ENCODE data around the gene HAT1. TPM values are rescaled to one million over a fixed set of nuclear protein-coding genes. Genes with fewer than 3 reads are reported as not detected.

The HAT1 gene
- total RNA-seq, 4 donors from 2014 or later = 18.8 to 32.7 (median 25.3) TPM

DNA sequence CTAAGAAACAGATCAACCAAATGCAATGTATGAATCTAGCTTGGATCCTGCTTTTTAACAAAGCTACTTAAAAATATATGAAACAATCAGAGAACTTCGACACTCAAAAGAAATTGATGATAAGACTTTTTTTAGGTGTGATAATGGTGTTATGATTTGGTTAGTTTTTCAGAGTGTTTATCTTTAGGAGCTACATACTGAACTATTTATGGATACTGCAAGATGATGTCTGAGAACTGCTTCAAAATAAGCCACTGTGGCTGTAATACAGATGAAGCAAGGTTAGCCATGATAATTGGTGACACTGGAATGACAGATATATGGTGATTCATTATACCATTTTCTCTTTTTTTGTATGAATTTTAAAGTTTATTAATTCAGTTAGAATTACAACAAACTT is 42.4 kb upstream of the HAT1 start:
- Histone ChIP-seq H3K4me1 (peaks cover 0 to 20% (median 0%) of the 10 kb centered on the region in 4 donors), H3K36me3 (peaks cover 0 to 7% (median 0%) of the 10 kb centered on the region in 3 donors), H3K9me3 (no peaks in the 10 kb centered on the region), H3K27ac (no peak overlapping the region), H3K27me3 (no peaks in the 10 kb centered on the region), H3K4me3 (no peak overlapping the region)
- WGBS, 2 donors = 88 to 96% methylated on average over 1 of the region's 1 CpG
- TF ChIP-seq POLR2A (IDR thresholded peaks at IDR 0.05) = no peak
- TF ChIP-seq, protein P1, sequence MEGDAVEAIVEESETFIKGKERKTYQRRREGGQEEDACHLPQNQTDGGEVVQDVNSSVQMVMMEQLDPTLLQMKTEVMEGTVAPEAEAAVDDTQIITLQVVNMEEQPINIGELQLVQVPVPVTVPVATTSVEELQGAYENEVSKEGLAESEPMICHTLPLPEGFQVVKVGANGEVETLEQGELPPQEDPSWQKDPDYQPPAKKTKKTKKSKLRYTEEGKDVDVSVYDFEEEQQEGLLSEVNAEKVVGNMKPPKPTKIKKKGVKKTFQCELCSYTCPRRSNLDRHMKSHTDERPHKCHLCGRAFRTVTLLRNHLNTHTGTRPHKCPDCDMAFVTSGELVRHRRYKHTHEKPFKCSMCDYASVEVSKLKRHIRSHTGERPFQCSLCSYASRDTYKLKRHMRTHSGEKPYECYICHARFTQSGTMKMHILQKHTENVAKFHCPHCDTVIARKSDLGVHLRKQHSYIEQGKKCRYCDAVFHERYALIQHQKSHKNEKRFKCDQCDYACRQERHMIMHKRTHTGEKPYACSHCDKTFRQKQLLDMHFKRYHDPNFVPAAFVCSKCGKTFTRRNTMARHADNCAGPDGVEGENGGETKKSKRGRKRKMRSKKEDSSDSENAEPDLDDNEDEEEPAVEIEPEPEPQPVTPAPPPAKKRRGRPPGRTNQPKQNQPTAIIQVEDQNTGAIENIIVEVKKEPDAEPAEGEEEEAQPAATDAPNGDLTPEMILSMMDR (IDR thresholded peaks at IDR 0.05) = no peak
- TF ChIP-seq EP300 (IDR thresholded peaks at IDR 0.05) = no peak
- no peak for DNase-seq (ENCODE audit: low spot score in 2 of 2)

DNA sequence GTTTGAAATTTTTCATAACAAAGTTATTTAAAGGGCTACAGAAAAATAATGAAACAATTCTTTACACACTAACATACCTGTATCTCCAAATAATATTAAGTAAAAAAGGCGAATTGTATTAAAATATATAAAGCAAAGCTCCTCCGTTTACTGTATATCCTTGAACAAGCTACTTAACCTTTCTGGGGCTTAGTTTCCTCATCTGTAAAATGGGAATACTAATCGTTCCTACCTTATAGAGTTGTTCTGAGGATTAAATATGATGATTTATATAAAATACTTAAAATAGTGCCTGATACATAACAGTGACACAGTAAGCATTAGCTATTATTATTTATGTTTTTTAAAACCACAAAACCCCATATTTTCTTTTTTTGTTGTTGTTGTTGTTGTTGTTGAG is 41.5 kb upstream of the HAT1 start:
- Histone ChIP-seq H3K4me3 (no peak overlapping the region), H3K36me3 (no peaks in the 10 kb centered on the region), H3K27me3 (no peaks in the 10 kb centered on the region), H3K4me1 (peaks cover 0 to 20% (median 0%) of the 10 kb centered on the region in 4 donors), H3K27ac (no peak overlapping the region), H3K9me3 (no peaks in the 10 kb centered on the region)
- TF ChIP-seq EP300 (IDR thresholded peaks at IDR 0.05) = no peak
- TF ChIP-seq, protein P1 (IDR thresholded peaks at IDR 0.05) = no peak
- no peak for DNase-seq (ENCODE audit: low spot score in 2 of 2)
- WGBS, 2 donors = 95 to 96% methylated on average over 3 of the region's 3 CpGs

DNA sequence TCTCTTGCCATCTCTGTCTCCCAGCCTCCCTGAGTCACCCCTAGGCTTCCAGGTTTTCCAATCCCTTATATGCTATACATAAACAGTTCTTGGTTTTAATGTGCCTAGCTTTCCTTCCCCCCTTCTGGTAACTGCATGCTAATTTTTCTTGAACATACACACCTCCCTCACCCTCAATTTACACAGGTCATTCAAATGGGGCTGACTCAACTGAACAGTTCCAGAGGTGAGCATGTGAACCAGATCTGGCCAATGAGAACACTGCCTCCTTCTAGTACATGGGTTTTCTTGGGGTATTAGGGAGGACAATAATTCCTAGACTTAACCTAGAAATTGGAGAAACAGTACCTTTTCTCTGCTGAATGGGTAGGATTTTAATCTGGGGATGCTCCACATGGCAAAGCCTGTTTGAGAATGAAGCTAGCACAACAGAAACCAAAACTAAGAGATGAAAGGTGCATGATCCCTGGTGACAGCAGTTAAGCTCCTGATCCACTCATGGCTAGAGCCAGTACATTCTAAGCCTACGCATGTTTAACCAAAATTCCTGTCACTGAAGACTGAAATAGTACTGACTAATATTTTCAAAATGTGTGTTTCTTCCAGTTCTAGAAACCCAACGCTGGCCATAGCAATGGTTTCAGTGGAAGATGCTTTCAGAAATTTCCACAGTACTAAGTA is 40.0 kb upstream of the HAT1 start:
- DNase-seq (ENCODE audit: low spot score in 2 of 2) = no peak
- WGBS, 2 donors = 91 to 96% methylated on average over 2 of the region's 2 CpGs
- Histone ChIP-seq H3K4me1 (peaks cover 0 to 20% (median 0%) of the 10 kb centered on the region in 4 donors), H3K36me3 (no peaks in the 10 kb centered on the region), H3K9me3 (no peaks in the 10 kb centered on the region), H3K27me3 (no peaks in the 10 kb centered on the region), H3K27ac (no peak overlapping the region), H3K4me3 (no peak overlapping the region)
- TF ChIP-seq POLR2A (IDR thresholded peaks at IDR 0.05) = no peak
- no peak for TF ChIP-seq EP300 (IDR thresholded peaks at IDR 0.05)
- TF ChIP-seq, protein P1 (IDR thresholded peaks at IDR 0.05) = no peak

DNA sequence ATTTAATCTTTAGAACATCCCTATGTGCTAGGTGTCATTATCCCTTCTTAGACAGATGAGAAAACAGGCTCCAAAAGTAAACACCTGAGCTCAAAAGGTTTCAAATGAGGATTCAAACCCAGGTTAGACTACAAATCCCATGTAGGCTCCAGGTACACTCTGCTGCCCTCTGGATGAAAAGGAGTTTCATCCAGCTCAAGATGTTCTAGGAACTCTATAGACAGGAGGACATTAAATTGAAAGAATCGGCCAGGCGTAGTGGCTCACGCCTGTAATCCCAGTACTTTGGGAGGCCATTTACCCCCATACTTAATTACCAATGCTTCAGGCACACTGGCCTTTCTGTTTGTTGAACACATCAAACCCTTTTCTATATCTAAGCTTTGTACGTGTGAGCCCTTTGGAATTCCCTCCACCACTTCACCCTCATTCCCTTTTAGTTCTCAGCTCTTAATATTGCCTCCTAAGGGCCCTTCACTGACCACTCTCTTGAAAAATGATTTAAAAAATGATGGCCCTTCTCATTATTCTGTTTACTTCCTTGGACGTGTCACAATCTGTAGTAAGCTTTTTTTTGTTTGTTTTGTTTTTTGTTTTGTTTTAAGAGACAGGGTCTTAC is 38.9 kb upstream of the HAT1 start:
- Histone ChIP-seq H3K4me3 (no peak overlapping the region), H3K27me3 (no peaks in the 10 kb centered on the region), H3K36me3 (no peaks in the 10 kb centered on the region), H3K27ac (no peak overlapping the region), H3K9me3 (no peaks in the 10 kb centered on the region), H3K4me1 (peaks cover 0 to 14% (median 0%) of the 10 kb centered on the region in 4 donors)
- TF ChIP-seq EP300 (IDR thresholded peaks at IDR 0.05) (no peak), POLR2A (IDR thresholded peaks at IDR 0.05) (no peak)
- TF ChIP-seq, protein P1 (IDR thresholded peaks at IDR 0.05) = no peak
- no peak for DNase-seq (ENCODE audit: low spot score in 2 of 2)
- 82 to 92% methylated on average over 5 of the region's 5 CpGs for WGBS, 2 donors

DNA sequence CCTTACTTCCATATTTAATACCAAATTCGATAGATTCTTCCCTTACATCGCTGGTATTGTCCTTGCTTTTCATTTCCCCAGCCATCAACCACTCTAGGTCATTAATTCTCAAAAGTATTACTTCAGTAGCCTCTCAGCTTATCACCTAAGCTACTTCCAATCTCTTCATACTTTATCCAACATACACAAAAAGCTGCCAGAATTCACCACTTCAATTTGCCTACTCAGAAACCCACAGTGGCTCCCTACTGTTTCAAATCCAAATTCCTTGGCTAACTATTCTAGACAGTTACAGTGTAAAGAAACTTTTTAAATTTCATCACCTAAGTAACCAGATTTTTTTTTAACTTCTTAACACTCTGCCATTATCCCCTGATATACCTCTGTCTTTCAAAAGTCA is 32.9 kb upstream of the HAT1 start:
- peaks cover 0 to 16% (median 4%) of the 10 kb centered on the region in 4 donors for H3K4me1 ChIP-seq
- WGBS, 2 donors = 92 to 94% methylated on average over 2 of the region's 2 CpGs
- no peak overlapping the region for H3K27ac ChIP-seq
- peaks cover 0 to 4% (median 0%) of the 10 kb centered on the region in 3 donors for H3K36me3 ChIP-seq
- no peak overlapping the region for H3K4me3 ChIP-seq
- no peaks in the 10 kb centered on the region for H3K27me3 ChIP-seq
- H3K9me3 ChIP-seq = no peaks in the 10 kb centered on the region
- no peak for DNase-seq (ENCODE audit: low spot score in 2 of 2)
- TF ChIP-seq POLR2A (IDR thresholded peaks at IDR 0.05) (no peak), EP300 (IDR thresholded peaks at IDR 0.05) (no peak)
- TF ChIP-seq, protein P1 (IDR thresholded peaks at IDR 0.05) = no peak
